ENCODE results near the gene PRIM2. TPM values are rescaled to one million over a fixed set of nuclear protein-coding genes. Genes with fewer than 3 reads are reported as not detected.
"Not testable (repeated sequence)": the region's sequence is repeated elsewhere in the genome, so short reads cannot be mapped to it uniquely, and the experiment has no call there.

The PRIM2 gene
- total and polyA plus RNA-seq, 9 of the 15 experiments (the other 6 are each of a cell fraction or from before 2014, with no cell fraction given), result 19.8 to 57.5 (median 33.4) TPM

GRCh38 chr6:57362340-57362739 lies 44.9 kb downstream of the PRIM2 start:
- H2AFZ ChIP-seq (ENCODE audit: low read depth, low read length); FAIRE-seq; H3K79me2 ChIP-seq (ENCODE audit: control insufficient read depth, insufficient read depth, low read length); H3K36me3 ChIP-seq (ENCODE audit: control insufficient read depth, insufficient read depth, low read length); in situ Hi-C loops (cut with MboI); intact Hi-C loops (cut with micrococcal nuclease); BruUV-seq (replicated peaks); H3K9me3 ChIP-seq (replicated peaks; ENCODE audit: control insufficient read depth, insufficient read depth, low read depth, low read length); H3K4me1 ChIP-seq (replicated peaks in 1 of 2; ENCODE audit: control insufficient read depth in 2 of 2, insufficient read depth in 2 of 2, low read length in 2 of 2); H3K9me1 ChIP-seq (ENCODE audit: control insufficient read depth, insufficient read depth, low read length); H4K20me1 ChIP-seq (replicated peaks; ENCODE audit: control insufficient read depth, insufficient read depth, low read length); ATAC-seq; H3K4me3 ChIP-seq; H3K4me2 ChIP-seq (ENCODE audit: insufficient read depth, low read length); POLR2A ChIA-PET; H3K27me3 ChIP-seq (ENCODE audit: control insufficient read depth in 2 of 2, insufficient read depth in 2 of 2, low read length in 2 of 2); H3K9ac ChIP-seq (ENCODE audit: insufficient read depth in 1 of 2, low read depth in 2 of 2, low read length in 2 of 2); H3K27ac ChIP-seq (ENCODE audit: extremely low read depth, low read depth, low read length); CTCF ChIA-PET (ENCODE audit: low intra/inter-chr PET ratio): not testable (repeated sequence)
- WGBS (ENCODE audit: insufficient coverage, low coverage, missing lambda C conversion rate), result 25% methylated on average over 2 of the region's 2 CpGs
- peak in 1 of 4 experiments; percentile 6 for DNase-seq (ENCODE audit: extremely low read depth in 1 of 4, low spot score in 3 of 4)
- peak; percentile 28; the same call in 1 of the 2 replicates for TF ChIP-seq FOSL1 (tag; conservative IDR thresholded peaks at IDR 0.05)

DNA sequence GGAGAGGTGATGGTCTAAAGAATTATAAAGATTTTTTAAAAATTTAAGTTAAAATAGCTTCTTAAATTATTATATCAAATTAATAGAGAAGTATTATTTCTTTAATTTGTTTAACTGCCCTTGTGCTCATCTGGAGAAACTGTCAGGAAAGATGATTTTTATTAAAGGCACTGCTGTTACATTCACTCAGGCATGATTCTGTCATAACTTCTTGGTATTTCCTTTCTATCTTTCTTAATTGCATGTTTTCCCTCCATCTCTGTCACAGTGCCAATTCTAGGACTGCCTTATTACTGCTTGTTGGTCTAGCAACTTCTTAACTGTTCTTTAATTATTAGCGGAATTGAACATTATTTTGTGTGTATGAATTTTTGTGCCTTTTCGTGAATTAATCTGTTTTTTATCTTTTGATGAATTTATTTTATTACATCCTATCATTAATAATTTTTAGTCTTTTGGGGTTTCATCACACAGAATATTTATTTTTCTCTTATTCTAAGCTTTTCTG lies 47.7 kb downstream of the PRIM2 start:
- POLR2A ChIA-PET, result interaction anchor here (0.6 kb wide), 1 partner anchor 180 kb away, joined by 3 read pairs; no protein-coding TSS in a partner anchor
- intact Hi-C loops (cut with micrococcal nuclease); DNase-seq (ENCODE audit: extremely low read depth in 1 of 4, low spot score in 3 of 4); H3K79me2 ChIP-seq (ENCODE audit: control insufficient read depth, insufficient read depth, low read length); CTCF ChIA-PET (ENCODE audit: low intra/inter-chr PET ratio); FAIRE-seq; H3K4me3 ChIP-seq; BruUV-seq (replicated peaks); H3K9me1 ChIP-seq (ENCODE audit: control insufficient read depth, insufficient read depth, low read length); in situ Hi-C loops (cut with MboI); H3K27ac ChIP-seq (ENCODE audit: extremely low read depth, low read depth, low read length); H2AFZ ChIP-seq (ENCODE audit: low read depth, low read length); H3K27me3 ChIP-seq (ENCODE audit: control insufficient read depth in 2 of 2, insufficient read depth in 2 of 2, low read length in 2 of 2); H3K36me3 ChIP-seq (ENCODE audit: control insufficient read depth, insufficient read depth, low read length); H4K20me1 ChIP-seq (replicated peaks; ENCODE audit: control insufficient read depth, insufficient read depth, low read length); H3K9me3 ChIP-seq (replicated peaks; ENCODE audit: control insufficient read depth, insufficient read depth, low read depth, low read length); H3K4me1 ChIP-seq (replicated peaks in 1 of 2; ENCODE audit: control insufficient read depth in 2 of 2, insufficient read depth in 2 of 2, low read length in 2 of 2); ATAC-seq; H3K4me2 ChIP-seq (ENCODE audit: insufficient read depth, low read length); H3K9ac ChIP-seq (ENCODE audit: insufficient read depth in 1 of 2, low read depth in 2 of 2, low read length in 2 of 2): not testable (repeated sequence)
- 92% methylated on average over 2 of the region's 2 CpGs for WGBS (ENCODE audit: insufficient coverage, low coverage, missing lambda C conversion rate)

DNA sequence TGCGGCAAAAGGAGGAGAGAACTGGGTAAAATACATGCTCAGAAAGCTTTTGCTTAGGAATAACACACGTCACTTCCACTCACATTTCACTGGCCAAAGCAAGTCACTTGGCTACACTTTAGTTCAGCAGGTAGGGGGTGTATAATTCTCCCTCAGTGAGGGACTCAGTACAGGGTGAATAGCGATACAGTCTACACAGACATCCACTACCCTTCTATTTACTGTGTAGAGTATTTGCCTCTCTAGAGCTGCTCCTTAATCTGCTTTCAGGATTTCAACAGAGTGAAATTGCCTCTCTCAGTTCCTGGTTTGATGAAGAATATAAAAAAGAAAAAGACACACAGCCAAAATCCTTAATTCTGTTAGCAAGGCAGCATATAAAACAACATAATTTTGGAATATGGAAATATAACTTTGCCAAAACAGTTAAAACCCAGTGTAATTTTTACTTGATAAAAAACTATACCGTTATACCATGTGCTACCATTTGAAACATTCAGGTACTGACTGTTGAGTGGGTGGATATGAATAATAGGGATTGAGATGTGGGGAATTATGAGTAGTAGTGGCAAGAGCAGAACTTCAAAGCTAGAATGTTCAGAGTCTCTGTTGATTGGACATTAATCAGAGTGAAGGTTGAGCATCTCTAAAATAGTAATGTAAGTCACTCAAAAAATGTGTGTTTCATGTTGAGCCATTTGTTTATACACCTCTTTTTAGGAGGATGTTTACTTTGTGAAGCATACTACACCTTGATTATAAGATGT lies 51.7 kb downstream of the PRIM2 start:
- CTCF ChIA-PET (ENCODE audit: low intra/inter-chr PET ratio); H3K27me3 ChIP-seq (ENCODE audit: control insufficient read depth in 2 of 2, insufficient read depth in 2 of 2, low read length in 2 of 2); H3K4me1 ChIP-seq (replicated peaks in 1 of 2; ENCODE audit: control insufficient read depth in 2 of 2, insufficient read depth in 2 of 2, low read length in 2 of 2); H3K79me2 ChIP-seq (ENCODE audit: control insufficient read depth, insufficient read depth, low read length); H3K4me2 ChIP-seq (ENCODE audit: insufficient read depth, low read length); H3K9me1 ChIP-seq (ENCODE audit: control insufficient read depth, insufficient read depth, low read length); H2AFZ ChIP-seq (ENCODE audit: low read depth, low read length); in situ Hi-C loops (cut with MboI); H3K9ac ChIP-seq (ENCODE audit: insufficient read depth in 1 of 2, low read depth in 2 of 2, low read length in 2 of 2); H3K4me3 ChIP-seq; POLR2A ChIA-PET; intact Hi-C loops (cut with micrococcal nuclease); H3K9me3 ChIP-seq (replicated peaks; ENCODE audit: control insufficient read depth, insufficient read depth, low read depth, low read length); BruUV-seq (replicated peaks); H3K27ac ChIP-seq (ENCODE audit: extremely low read depth, low read depth, low read length); DNase-seq (ENCODE audit: extremely low read depth in 1 of 4, low spot score in 3 of 4); H3K36me3 ChIP-seq (ENCODE audit: control insufficient read depth, insufficient read depth, low read length); H4K20me1 ChIP-seq (replicated peaks; ENCODE audit: control insufficient read depth, insufficient read depth, low read length); FAIRE-seq: not testable (repeated sequence)
- WGBS (ENCODE audit: insufficient coverage, low coverage, missing lambda C conversion rate), result 80% methylated on average over 4 of the region's 4 CpGs
- ATAC-seq, result peak; percentile 40; the same call in 1 of the 3 replicates
